ENCODE results near the gene PTPRD.

PTPRD gene

GRCh38 chr9:9754186-9754585 lies 858.6 kb downstream of the PTPRD start:
- no peak for DNase-seq (ENCODE audit: low spot score)

GRCh38 chr9:9753266-9753665 lies 859.5 kb downstream of the PTPRD start:
- DNase-seq (ENCODE audit: low spot score): no peak

GRCh38 chr9:9752722-9753121 lies 860.1 kb downstream of the PTPRD start:
- DNase-seq (ENCODE audit: low spot score): no peak

- no peak for DNase-seq (ENCODE audit: low spot score)
These were observed 860.8 kb downstream of the PTPRD start for GRCh38 chr9:9751996-9752395.

- no peak for DNase-seq (ENCODE audit: low spot score)
These were observed 862.1 kb downstream of the PTPRD start for GRCh38 chr9:9750719-9751118.

- DNase-seq (ENCODE audit: low spot score): no peak
These were observed 863.2 kb downstream of the PTPRD start for GRCh38 chr9:9749591-9749990.

- DNase-seq (ENCODE audit: low spot score): no peak
These were observed 865.0 kb downstream of the PTPRD start for GRCh38 chr9:9747787-9748186.

- no peak for DNase-seq (ENCODE audit: low spot score)
These were observed 866.0 kb downstream of the PTPRD start for GRCh38 chr9:9746826-9747225.

- DNase-seq (ENCODE audit: low spot score): no peak
These were observed 869.0 kb downstream of the PTPRD start for GRCh38 chr9:9743822-9744221.

- no peak for DNase-seq (ENCODE audit: low spot score)
These were observed 882.6 kb downstream of the PTPRD start for GRCh38 chr9:9730174-9730573.

GRCh38 chr9:9729082-9729481 lies 883.7 kb downstream of the PTPRD start:
- no peak for DNase-seq (ENCODE audit: low spot score)

- DNase-seq (ENCODE audit: low spot score): no peak
These were observed 893.3 kb downstream of the PTPRD start for GRCh38 chr9:9719373-9720112.

- DNase-seq (ENCODE audit: low spot score): no peak
These were observed 894.1 kb downstream of the PTPRD start for GRCh38 chr9:9718691-9719090.

GRCh38 chr9:9679433-9679832 lies 933.4 kb downstream of the PTPRD start:
- no peak for DNase-seq (ENCODE audit: low spot score)

- DNase-seq (ENCODE audit: low spot score): no peak
These were observed 938.3 kb downstream of the PTPRD start for GRCh38 chr9:9674461-9674860.

- no peak for DNase-seq (ENCODE audit: low spot score)
These were observed 942.3 kb downstream of the PTPRD start for GRCh38 chr9:9670454-9670853.

- DNase-seq (ENCODE audit: low spot score): no peak
These were observed 967.8 kb downstream of the PTPRD start for GRCh38 chr9:9645006-9645405.

- DNase-seq (ENCODE audit: low spot score): no peak
These were observed 981.5 kb downstream of the PTPRD start for GRCh38 chr9:9631284-9631683.

- DNase-seq (ENCODE audit: low spot score): no peak
These were observed 987.6 kb downstream of the PTPRD start for GRCh38 chr9:9625248-9625647.

- no peak for DNase-seq (ENCODE audit: low spot score)
These were observed 989.3 kb downstream of the PTPRD start for GRCh38 chr9:9623506-9623905.

GRCh38 chr9:9621355-9621940 lies 991.4 kb downstream of the PTPRD start:
- DNase-seq (ENCODE audit: low spot score): no peak

- DNase-seq (ENCODE audit: low spot score): no peak
These were observed 992.1 kb downstream of the PTPRD start for GRCh38 chr9:9620736-9621135.

GRCh38 chr9:9615086-9615485 lies 997.7 kb downstream of the PTPRD start:
- no peak for DNase-seq (ENCODE audit: low spot score)

GRCh38 chr9:9614607-9615006 lies 998.2 kb downstream of the PTPRD start:
- no peak for DNase-seq (ENCODE audit: low spot score)
